ENCODE measurements around the gene STXBP5L.

Gene STXBP5L

DNA sequence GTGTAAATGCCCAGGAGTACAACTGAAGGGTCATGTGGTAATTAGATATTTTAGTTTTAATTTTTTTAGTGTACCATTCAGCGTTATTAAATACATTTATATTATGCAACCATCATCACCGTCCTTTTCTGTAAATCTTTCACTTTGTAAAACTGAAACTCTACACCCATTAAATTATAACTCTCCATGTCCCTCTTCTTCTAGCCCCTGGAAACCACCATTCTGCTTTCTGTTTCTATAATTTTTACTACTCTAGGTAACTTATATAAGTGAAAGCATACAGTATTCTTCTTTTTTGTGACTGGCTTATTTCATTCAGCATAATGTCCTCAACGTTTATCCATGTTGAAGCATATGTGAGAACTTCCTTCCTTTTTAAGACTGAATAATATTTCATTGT lies 48.1 kb downstream of the STXBP5L start:
- H3K14ac ChIP-seq (ENCODE audit: low read length in 2 of 2): no peak overlapping the region
- H3K9ac ChIP-seq (ENCODE audit: low read length): no peak overlapping the region
- no peak overlapping the region for H2BK15ac ChIP-seq (ENCODE audit: low read depth, poor library complexity, severe bottlenecking)
- H3K9me3 ChIP-seq (ENCODE audit: control insufficient read depth, low read length): peaks cover 3% of the 10 kb centered on the region
- H4K91ac ChIP-seq (ENCODE audit: low read length): no peak overlapping the region
- H3K4me2 ChIP-seq (ENCODE audit: low read length, poor library complexity, severe bottlenecking): no peak overlapping the region
- H3K23ac ChIP-seq (ENCODE audit: low read length in 2 of 2): no peak overlapping the region
- no peak overlapping the region for H2AFZ ChIP-seq (ENCODE audit: low read depth, low read length)
- H3K27ac ChIP-seq (ENCODE audit: low read length, poor library complexity, severe bottlenecking): no peak overlapping the region
- no peak overlapping the region for H3K18ac ChIP-seq (ENCODE audit: low read depth in 1 of 2, low read length in 2 of 2)
- no peaks in the 10 kb centered on the region for H3K79me1 ChIP-seq (replicated peaks; ENCODE audit: low read length, poor library complexity, severe bottlenecking)
- no peak overlapping the region for H3K4ac ChIP-seq (ENCODE audit: low read depth in 1 of 2, low read length in 2 of 2)
- H2BK12ac ChIP-seq (ENCODE audit: low read length in 2 of 2): no peak overlapping the region
- no peak overlapping the region for H3K4me3 ChIP-seq (ENCODE audit: insufficient read depth in 1 of 2, low read depth in 1 of 2, low read length in 2 of 2)
- H4K8ac ChIP-seq (ENCODE audit: low read length): no peak overlapping the region
- no peak overlapping the region for H2BK5ac ChIP-seq (ENCODE audit: low read depth, low read length, poor library complexity, severe bottlenecking)
- H2BK120ac ChIP-seq (ENCODE audit: low read depth, low read length): no peak overlapping the region
- no peak for DNase-seq
- H2AK5ac ChIP-seq (ENCODE audit: low read length, severe bottlenecking): no peak overlapping the region
- WGBS: 80% methylated on average over 1 of the region's 3 CpGs
- H3K36me3 ChIP-seq (ENCODE audit: control insufficient read depth in 1 of 2, insufficient read depth in 2 of 2, low read depth in 1 of 2, low read length in 2 of 2): no peaks in the 10 kb centered on the region
- H3K27me3 ChIP-seq (ENCODE audit: control insufficient read depth in 1 of 2, insufficient read depth in 1 of 2, low read length in 2 of 2): no peaks in the 10 kb centered on the region
- H3K4me1 ChIP-seq (ENCODE audit: control insufficient read depth, insufficient read depth, low read depth, low read length): no peaks in the 10 kb centered on the region

DNA sequence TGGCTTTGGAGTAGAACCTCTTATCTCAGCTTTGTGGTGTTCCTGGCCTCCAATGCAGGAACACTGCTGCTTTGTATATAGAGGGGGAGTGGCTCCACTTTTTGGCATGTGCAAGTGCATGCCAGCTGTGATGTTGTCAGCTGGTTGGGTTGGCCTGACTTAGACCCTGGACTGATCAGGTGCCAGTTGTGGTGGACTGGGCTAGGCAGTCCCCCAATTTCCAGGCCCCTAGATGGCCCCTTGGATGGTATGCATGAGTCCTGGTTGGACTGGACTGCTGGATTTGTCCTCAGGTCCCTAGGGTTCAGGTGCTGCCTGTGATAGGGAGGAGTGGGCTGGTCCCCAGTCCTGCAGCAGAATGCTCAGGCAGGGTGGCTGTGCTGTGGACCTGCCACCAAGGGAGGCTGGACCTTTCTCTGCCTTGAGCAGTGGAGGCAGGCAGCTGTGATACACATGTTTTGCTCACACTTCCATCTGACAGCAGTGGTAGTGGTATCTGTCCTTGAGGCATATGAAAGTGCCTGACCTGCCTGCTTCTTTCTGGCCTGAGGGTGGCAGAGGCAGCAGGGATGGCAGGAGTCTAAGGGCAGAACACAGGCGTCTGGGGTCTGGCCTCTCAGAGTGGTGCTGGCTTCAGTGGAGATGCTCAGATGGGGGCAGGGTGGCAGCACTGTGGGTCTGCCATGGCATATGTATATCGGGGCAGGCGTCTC lies 74.8 kb downstream of the STXBP5L start:
- H3K4me2 ChIP-seq (ENCODE audit: low read length, poor library complexity, severe bottlenecking): no peak overlapping the region
- no peaks in the 10 kb centered on the region for H3K79me1 ChIP-seq (replicated peaks; ENCODE audit: low read length, poor library complexity, severe bottlenecking)
- no peak overlapping the region for H2BK120ac ChIP-seq (ENCODE audit: low read depth, low read length)
- DNase-seq: no peak
- no peak overlapping the region for H3K9ac ChIP-seq (ENCODE audit: low read length)
- no peak overlapping the region for H4K91ac ChIP-seq (ENCODE audit: low read length)
- no peak overlapping the region for H2AK5ac ChIP-seq (ENCODE audit: low read length, severe bottlenecking)
- H3K23ac ChIP-seq (ENCODE audit: low read length in 2 of 2): no peak overlapping the region
- no peak overlapping the region for H3K4ac ChIP-seq (ENCODE audit: low read depth in 1 of 2, low read length in 2 of 2)
- H3K27me3 ChIP-seq (ENCODE audit: control insufficient read depth in 1 of 2, insufficient read depth in 1 of 2, low read length in 2 of 2): no peaks in the 10 kb centered on the region
- no peak overlapping the region for H2BK12ac ChIP-seq (ENCODE audit: low read length in 2 of 2)
- no peak overlapping the region for H2BK5ac ChIP-seq (ENCODE audit: low read depth, low read length, poor library complexity, severe bottlenecking)
- no peaks in the 10 kb centered on the region for H3K36me3 ChIP-seq (ENCODE audit: control insufficient read depth in 1 of 2, insufficient read depth in 2 of 2, low read depth in 1 of 2, low read length in 2 of 2)
- H2AFZ ChIP-seq (ENCODE audit: low read depth, low read length): no peak overlapping the region
- 63% methylated on average over 3 of the region's 3 CpGs for WGBS
- no peak overlapping the region for H3K4me3 ChIP-seq (ENCODE audit: insufficient read depth in 1 of 2, low read depth in 1 of 2, low read length in 2 of 2)
- no peak overlapping the region for H2BK15ac ChIP-seq (ENCODE audit: low read depth, poor library complexity, severe bottlenecking)
- H4K8ac ChIP-seq (ENCODE audit: low read length): no peak overlapping the region
- no peak overlapping the region for H3K18ac ChIP-seq (ENCODE audit: low read depth in 1 of 2, low read length in 2 of 2)
- H3K27ac ChIP-seq (ENCODE audit: low read length, poor library complexity, severe bottlenecking): no peak overlapping the region
- H3K9me3 ChIP-seq (ENCODE audit: control insufficient read depth, low read length): peaks cover 16% of the 10 kb centered on the region
- H3K4me1 ChIP-seq (ENCODE audit: control insufficient read depth, insufficient read depth, low read depth, low read length): no peaks in the 10 kb centered on the region
- no peak overlapping the region for H3K14ac ChIP-seq (ENCODE audit: low read length in 2 of 2)

DNA sequence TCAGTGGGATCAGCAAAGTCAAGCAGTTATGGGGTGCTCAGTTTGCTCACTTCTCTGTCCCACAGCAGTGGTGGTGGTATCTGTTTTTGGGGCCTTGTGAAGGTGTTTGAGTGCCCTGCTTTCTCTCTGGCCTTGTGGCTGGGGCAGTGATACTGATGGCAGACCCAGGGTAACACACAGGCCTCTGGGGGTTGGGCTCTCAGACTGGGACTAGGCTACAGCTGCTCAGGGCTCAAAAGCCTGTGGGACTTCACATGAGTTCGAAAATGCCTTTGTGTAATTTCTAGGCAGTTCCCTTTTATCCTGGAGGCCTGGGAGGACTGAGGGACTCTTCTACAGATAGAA lies 75.3 kb downstream of the STXBP5L start:
- no peak overlapping the region for H2BK15ac ChIP-seq (ENCODE audit: low read depth, poor library complexity, severe bottlenecking)
- no peak overlapping the region for H2AFZ ChIP-seq (ENCODE audit: low read depth, low read length)
- no peak overlapping the region for H4K8ac ChIP-seq (ENCODE audit: low read length)
- no peak overlapping the region for H2BK120ac ChIP-seq (ENCODE audit: low read depth, low read length)
- no peak overlapping the region for H3K23ac ChIP-seq (ENCODE audit: low read length in 2 of 2)
- no peak overlapping the region for H2AK5ac ChIP-seq (ENCODE audit: low read length, severe bottlenecking)
- H3K4me2 ChIP-seq (ENCODE audit: low read length, poor library complexity, severe bottlenecking): no peak overlapping the region
- H3K4me3 ChIP-seq (ENCODE audit: insufficient read depth in 1 of 2, low read depth in 1 of 2, low read length in 2 of 2): no peak overlapping the region
- no peak overlapping the region for H3K14ac ChIP-seq (ENCODE audit: low read length in 2 of 2)
- no CpG with 5 or more reads among the region's 1 CpG for WGBS
- H3K27me3 ChIP-seq (ENCODE audit: control insufficient read depth in 1 of 2, insufficient read depth in 1 of 2, low read length in 2 of 2): no peaks in the 10 kb centered on the region
- H3K36me3 ChIP-seq (ENCODE audit: control insufficient read depth in 1 of 2, insufficient read depth in 2 of 2, low read depth in 1 of 2, low read length in 2 of 2): no peaks in the 10 kb centered on the region
- no peak overlapping the region for H3K4ac ChIP-seq (ENCODE audit: low read depth in 1 of 2, low read length in 2 of 2)
- H4K91ac ChIP-seq (ENCODE audit: low read length): no peak overlapping the region
- H3K4me1 ChIP-seq (ENCODE audit: control insufficient read depth, insufficient read depth, low read depth, low read length): no peaks in the 10 kb centered on the region
- no peak overlapping the region for H2BK5ac ChIP-seq (ENCODE audit: low read depth, low read length, poor library complexity, severe bottlenecking)
- no peaks in the 10 kb centered on the region for H3K79me1 ChIP-seq (replicated peaks; ENCODE audit: low read length, poor library complexity, severe bottlenecking)
- no peak for DNase-seq
- H3K18ac ChIP-seq (ENCODE audit: low read depth in 1 of 2, low read length in 2 of 2): no peak overlapping the region
- H3K9ac ChIP-seq (ENCODE audit: low read length): no peak overlapping the region
- H2BK12ac ChIP-seq (ENCODE audit: low read length in 2 of 2): no peak overlapping the region
- H3K27ac ChIP-seq (ENCODE audit: low read length, poor library complexity, severe bottlenecking): no peak overlapping the region
- H3K9me3 ChIP-seq (ENCODE audit: control insufficient read depth, low read length): peaks cover 16% of the 10 kb centered on the region

DNA sequence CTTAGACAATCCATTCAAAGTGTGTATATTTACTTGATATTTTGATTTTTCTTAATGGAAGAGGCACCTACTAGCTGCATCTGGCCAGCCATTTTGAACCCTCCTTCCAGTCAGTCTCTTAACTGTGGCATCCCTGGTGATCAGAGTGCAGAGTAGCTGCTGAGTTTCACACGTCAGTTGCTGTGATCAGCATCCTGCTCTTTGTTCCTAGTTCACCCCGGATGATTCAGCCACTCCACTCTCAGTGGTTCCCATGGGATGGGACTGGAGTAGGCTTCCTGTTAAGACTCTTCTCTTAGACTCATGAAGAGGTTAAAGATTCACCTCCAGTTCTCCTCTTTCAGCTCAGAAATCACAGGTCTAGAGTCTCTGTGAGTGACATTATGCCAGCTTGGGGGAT lies 75.8 kb downstream of the STXBP5L start:
- no CpG with 5 or more reads among the region's 2 CpGs for WGBS
- Histone ChIP-seq H2BK12ac (ENCODE audit: low read length in 2 of 2) (no peak overlapping the region), H3K4me2 (ENCODE audit: low read length, poor library complexity, severe bottlenecking) (no peak overlapping the region), H3K4me3 (ENCODE audit: insufficient read depth in 1 of 2, low read depth in 1 of 2, low read length in 2 of 2) (no peak overlapping the region), H3K79me1 (replicated peaks; ENCODE audit: low read length, poor library complexity, severe bottlenecking) (no peaks in the 10 kb centered on the region), H3K4ac (ENCODE audit: low read depth in 1 of 2, low read length in 2 of 2) (no peak overlapping the region), H4K8ac (ENCODE audit: low read length) (no peak overlapping the region), H2BK15ac (ENCODE audit: low read depth, poor library complexity, severe bottlenecking) (no peak overlapping the region), H3K14ac (ENCODE audit: low read length in 2 of 2) (no peak overlapping the region), H4K91ac (ENCODE audit: low read length) (no peak overlapping the region), H2AK5ac (ENCODE audit: low read length, severe bottlenecking) (no peak overlapping the region), H3K27me3 (ENCODE audit: control insufficient read depth in 1 of 2, insufficient read depth in 1 of 2, low read length in 2 of 2) (no peaks in the 10 kb centered on the region), H2AFZ (ENCODE audit: low read depth, low read length) (no peak overlapping the region), H3K9ac (ENCODE audit: low read length) (no peak overlapping the region), H3K9me3 (ENCODE audit: control insufficient read depth, low read length) (peaks cover 20% of the 10 kb centered on the region), H3K18ac (ENCODE audit: low read depth in 1 of 2, low read length in 2 of 2) (no peak overlapping the region), H3K27ac (ENCODE audit: low read length, poor library complexity, severe bottlenecking) (no peak overlapping the region), H3K4me1 (ENCODE audit: control insufficient read depth, insufficient read depth, low read depth, low read length) (no peaks in the 10 kb centered on the region), H2BK120ac (ENCODE audit: low read depth, low read length) (no peak overlapping the region), H2BK5ac (ENCODE audit: low read depth, low read length, poor library complexity, severe bottlenecking) (no peak overlapping the region), H3K36me3 (ENCODE audit: control insufficient read depth in 1 of 2, insufficient read depth in 2 of 2, low read depth in 1 of 2, low read length in 2 of 2) (no peaks in the 10 kb centered on the region), H3K23ac (ENCODE audit: low read length in 2 of 2) (no peak overlapping the region)
- no peak for DNase-seq

Data from mesenchymal stem cell (in vitro differentiated cells and primary cell).